ENCODE data around the gene C9orf85. TPM values are rescaled to one million over a fixed set of nuclear protein-coding genes. Genes with fewer than 3 reads are reported as not detected.

C9orf85 gene
- total RNA-seq, 1 experiment from 2014 or later: 14.4 TPM

- no peak overlapping the region for H3T11ph ChIP-seq (ENCODE audit: low read length)
- H3K23ac ChIP-seq (ENCODE audit: insufficient read length, low read depth, low read length): no peak overlapping the region
- TF ChIP-seq CTCF (conservative IDR thresholded peaks at IDR 0.05): no peak
- H4K91ac ChIP-seq (ENCODE audit: insufficient read length, low read depth, low read length): no peak overlapping the region
- H3K4me1 ChIP-seq (ENCODE audit: insufficient read depth, low read length): no peaks in the 10 kb centered on the region; the same call in 1 of the 2 replicates
- H2BK15ac ChIP-seq (ENCODE audit: low read depth, low read length): no peak overlapping the region
- no peak overlapping the region for H2AK5ac ChIP-seq (ENCODE audit: insufficient read length, low read length)
- Mint-ChIP-seq H3K27me3 (ENCODE audit: low read depth) (no peaks in the 10 kb centered on the region), H3K4me1 (peaks cover 20 to 23% of the 10 kb centered on the region in 2 experiments), H3K27ac (no peak overlapping the region), H3K36me3 (ENCODE audit: insufficient read depth in 1 of 3, low read depth in 3 of 3) (peaks cover 34 to 52% (median 49%) of the 10 kb centered on the region in 3 experiments), H3K9me3 (peaks cover 20 to 38% of the 10 kb centered on the region in 2 experiments; a peak in 4 of 5 replicates), H3K4me3 (no peak overlapping the region)
- no peaks in the 10 kb centered on the region for H3K27me3 ChIP-seq (ENCODE audit: insufficient read depth, low read length)
- H3K56ac ChIP-seq (ENCODE audit: insufficient read length, low read depth, low read length): no peak overlapping the region
- no peak overlapping the region for H3K18ac ChIP-seq (ENCODE audit: insufficient read length, low read depth, low read length)
- H3K4me2 ChIP-seq (ENCODE audit: insufficient read depth, insufficient read length, low read length): no peak overlapping the region
- H3K4ac ChIP-seq (ENCODE audit: low read depth, low read length): no peak overlapping the region
- H3K9me3 ChIP-seq (ENCODE audit: control insufficient read depth, low read depth, low read length): no peaks in the 10 kb centered on the region
- H3K23me2 ChIP-seq (ENCODE audit: insufficient read length, low read depth, low read length, poor library complexity, severe bottlenecking): no peaks in the 10 kb centered on the region
- no peak overlapping the region for H4K8ac ChIP-seq (replicated peaks; ENCODE audit: insufficient read length, low read depth, low read length)
- no peak overlapping the region for H2BK12ac ChIP-seq (ENCODE audit: insufficient read length, low read depth, low read length)
- H2BK5ac ChIP-seq (ENCODE audit: insufficient read length, low read length): no peak overlapping the region
- DNase-seq: no peak
- H3K14ac ChIP-seq (ENCODE audit: insufficient read depth, low read length): no peak overlapping the region
- peaks cover 5% of the 10 kb centered on the region for H3K79me1 ChIP-seq (ENCODE audit: insufficient read depth, low read depth, low read length, poor library complexity, severe bottlenecking)
- no peak overlapping the region for H2BK120ac ChIP-seq (ENCODE audit: low read depth, low read length, poor library complexity, severe bottlenecking)
- no peak overlapping the region for H4K5ac ChIP-seq (ENCODE audit: insufficient read length, low read depth, low read length)
- H2AFZ ChIP-seq (ENCODE audit: low read length): no peak overlapping the region
- H2BK20ac ChIP-seq (ENCODE audit: low read depth, low read length, poor library complexity, severe bottlenecking): no peak overlapping the region
- peaks cover 44% of the 10 kb centered on the region for H3K79me2 ChIP-seq (ENCODE audit: insufficient read depth, low read length)
- no peak overlapping the region for H3K9ac ChIP-seq (ENCODE audit: extremely low read depth, insufficient read length, low read length)
- no peak overlapping the region for H3K27ac ChIP-seq (ENCODE audit: insufficient read length, low read depth, low read length)
- H4K20me1 ChIP-seq (ENCODE audit: control insufficient read depth, insufficient read depth, insufficient read length): no peaks in the 10 kb centered on the region
Observed at GRCh38 chr9:71884005-71884404, 27.4 kb upstream of the C9orf85 start.

Data from H9 (cell line).